Pons (tissue), 1 donor: Measurements from ENCODE around the gene IL1R2.

Experiments used
- DNase-seq: peaks from one replicate; pipeline ENCODE4 v3.0.0-alpha.2; 2016; ENCODE audit warnings: low spot score

The IL1R2 gene, protein sequence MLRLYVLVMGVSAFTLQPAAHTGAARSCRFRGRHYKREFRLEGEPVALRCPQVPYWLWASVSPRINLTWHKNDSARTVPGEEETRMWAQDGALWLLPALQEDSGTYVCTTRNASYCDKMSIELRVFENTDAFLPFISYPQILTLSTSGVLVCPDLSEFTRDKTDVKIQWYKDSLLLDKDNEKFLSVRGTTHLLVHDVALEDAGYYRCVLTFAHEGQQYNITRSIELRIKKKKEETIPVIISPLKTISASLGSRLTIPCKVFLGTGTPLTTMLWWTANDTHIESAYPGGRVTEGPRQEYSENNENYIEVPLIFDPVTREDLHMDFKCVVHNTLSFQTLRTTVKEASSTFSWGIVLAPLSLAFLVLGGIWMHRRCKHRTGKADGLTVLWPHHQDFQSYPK

GRCh38 chr2:101991721-101992145, at the start of gene IL1R2:
Gene IL1R2, plus strand, starts transcription at chr2:101991960. Its CDS starts 16,616 bp downstream, at chr2:102008576.
- DNase-seq, result peak; percentile 14

DNA sequence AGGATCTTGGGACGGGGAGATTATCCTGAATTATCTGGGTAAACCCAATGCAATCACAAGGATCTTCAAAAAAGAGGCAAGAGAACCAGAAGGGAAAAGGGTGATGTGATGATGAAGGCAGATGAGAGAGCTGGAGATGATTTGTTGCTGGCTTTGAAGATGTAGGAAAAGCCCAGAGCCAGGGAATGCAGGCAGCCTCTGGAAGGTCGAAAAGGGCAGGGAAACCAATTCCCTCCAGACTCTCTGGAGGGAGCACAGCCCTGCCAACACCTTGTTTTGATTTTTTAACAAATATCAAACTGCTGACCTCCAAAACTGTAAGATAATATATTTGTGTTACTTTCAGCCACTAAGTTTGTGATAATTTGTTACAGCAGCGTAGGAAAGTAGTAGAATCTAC, 48.9 kb upstream of the IL1R2 start:
- DNase-seq, result no peak

DNA sequence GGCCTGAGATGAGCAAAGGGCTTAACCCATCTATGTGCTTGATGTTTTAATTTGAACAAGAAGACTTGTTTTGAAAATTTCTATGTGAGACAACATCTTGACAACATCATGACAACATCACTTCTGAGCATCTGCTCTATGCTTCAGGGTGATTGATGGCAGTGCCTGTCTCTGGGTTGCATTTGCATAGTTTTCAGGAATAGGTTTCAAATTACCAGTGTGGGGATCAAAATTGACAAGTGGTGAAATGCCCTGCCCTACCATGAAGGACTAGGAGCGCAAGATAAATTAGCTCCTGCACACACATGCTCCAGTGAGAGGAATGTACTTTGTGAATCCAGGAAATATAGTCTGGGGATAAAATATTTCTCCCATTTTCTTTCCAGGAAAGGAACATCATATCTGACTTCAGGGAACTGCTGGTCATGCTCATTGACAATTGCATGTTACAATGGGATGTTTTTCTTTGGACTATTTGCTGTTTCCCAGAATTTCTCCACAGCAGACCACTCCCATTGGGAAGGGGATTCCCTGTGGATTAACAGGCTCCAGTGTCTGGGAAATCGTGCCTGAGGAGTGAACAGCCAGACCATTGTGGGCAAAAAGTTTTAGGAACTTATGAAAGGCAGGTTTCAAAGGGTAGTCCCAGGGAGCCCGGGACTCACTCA, 45.3 kb upstream of the IL1R2 start:
- no peak for DNase-seq

DNA sequence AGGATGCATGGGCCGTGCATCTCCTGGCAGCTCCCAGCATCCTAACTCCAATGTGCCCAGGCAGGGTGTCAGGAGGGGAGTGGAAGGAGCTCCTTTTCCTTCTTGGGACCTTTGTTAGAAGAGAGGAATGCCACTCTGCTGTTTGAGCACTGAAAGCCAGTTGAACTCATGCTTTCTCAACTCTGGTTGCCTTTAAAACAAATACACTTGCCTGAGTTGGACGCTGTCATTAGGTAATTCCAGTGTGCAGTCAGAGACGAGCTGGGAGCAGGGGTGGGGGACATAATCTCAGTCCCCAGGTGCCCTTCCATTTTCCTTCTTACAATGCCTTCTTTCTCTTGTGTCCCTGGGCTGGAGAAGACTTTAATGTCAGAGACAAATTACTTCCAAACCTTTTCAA, 44.4 kb upstream of the IL1R2 start:
- no peak for DNase-seq

GRCh38 chr2:101948625-101949155, 43.1 kb upstream of the IL1R2 start:
- no peak for DNase-seq

- no peak for DNase-seq
Observed at GRCh38 chr2:101949304-101949703, 42.5 kb upstream of the IL1R2 start.

DNA sequence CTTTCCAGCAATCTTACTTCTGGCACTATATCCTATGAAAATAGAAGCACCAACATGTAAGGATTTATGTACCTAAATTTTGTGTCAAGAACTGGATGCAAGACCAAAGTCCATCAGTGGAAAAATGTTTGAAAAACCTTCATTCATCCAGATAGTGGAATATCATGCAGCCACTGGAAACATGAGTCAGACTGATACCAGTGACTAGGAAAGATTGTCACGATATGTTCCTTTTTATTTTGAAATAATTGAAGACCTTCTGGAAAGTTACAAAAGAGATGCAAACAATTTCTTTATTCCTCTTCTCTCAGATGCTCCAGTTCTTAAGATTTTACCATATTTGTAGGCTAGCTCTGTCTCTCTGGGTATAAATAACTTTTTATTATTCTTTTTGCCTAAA, 40.5 kb upstream of the IL1R2 start:
- no peak for DNase-seq

- DNase-seq, result no peak
Observed at GRCh38 chr2:101952551-101952950, 39.2 kb upstream of the IL1R2 start.

DNA sequence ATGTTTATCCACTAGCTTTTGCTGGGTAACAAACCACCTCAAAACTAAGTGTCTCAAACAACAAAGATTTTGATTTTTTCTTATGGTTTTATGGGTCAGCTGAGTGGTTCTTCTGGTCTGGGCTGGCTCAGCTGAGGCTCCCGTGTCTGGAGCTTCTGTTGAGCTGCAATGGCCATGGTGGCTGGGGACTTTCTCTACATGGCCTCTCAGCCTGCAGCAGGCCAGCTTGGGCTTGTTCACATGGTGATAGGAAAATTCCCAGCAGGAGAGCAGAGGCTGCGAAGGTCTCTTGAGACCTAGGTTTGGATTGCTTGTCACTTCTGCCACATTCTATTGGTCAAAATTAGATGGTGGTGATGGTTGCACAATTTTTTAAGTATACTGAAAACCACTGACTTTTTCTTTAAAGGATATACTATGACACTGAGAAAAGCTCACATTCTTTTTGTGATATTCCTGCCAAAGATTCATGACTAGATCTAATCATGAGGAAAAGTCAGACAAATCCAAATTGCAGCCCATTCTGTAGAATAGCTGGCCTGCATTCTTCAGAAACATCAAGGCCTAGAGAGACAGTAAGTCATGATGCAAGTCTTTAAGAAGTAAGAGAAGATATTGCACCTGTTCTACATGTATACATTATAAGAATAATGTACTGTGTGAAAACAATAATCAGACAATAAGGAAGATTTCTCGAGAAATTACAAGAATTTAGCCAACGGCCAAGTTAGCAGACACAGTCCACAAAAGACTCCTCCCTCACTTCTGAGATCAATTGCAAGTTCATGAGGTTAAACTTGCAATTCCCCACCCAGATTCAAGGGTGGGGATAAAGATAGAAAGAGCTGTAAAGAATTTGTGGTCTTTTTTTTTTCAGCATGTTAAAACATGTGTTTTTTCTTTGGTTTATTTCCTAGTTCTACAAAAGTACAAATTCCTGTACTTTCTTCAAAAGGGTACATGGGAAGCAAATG, 35.0 kb upstream of the IL1R2 start:
- DNase-seq, result no peak

- no peak for DNase-seq
Observed at GRCh38 chr2:101958061-101958460, 33.7 kb upstream of the IL1R2 start.

GRCh38 chr2:101960819-101961337, 30.9 kb upstream of the IL1R2 start:
- DNase-seq, result no peak

DNA sequence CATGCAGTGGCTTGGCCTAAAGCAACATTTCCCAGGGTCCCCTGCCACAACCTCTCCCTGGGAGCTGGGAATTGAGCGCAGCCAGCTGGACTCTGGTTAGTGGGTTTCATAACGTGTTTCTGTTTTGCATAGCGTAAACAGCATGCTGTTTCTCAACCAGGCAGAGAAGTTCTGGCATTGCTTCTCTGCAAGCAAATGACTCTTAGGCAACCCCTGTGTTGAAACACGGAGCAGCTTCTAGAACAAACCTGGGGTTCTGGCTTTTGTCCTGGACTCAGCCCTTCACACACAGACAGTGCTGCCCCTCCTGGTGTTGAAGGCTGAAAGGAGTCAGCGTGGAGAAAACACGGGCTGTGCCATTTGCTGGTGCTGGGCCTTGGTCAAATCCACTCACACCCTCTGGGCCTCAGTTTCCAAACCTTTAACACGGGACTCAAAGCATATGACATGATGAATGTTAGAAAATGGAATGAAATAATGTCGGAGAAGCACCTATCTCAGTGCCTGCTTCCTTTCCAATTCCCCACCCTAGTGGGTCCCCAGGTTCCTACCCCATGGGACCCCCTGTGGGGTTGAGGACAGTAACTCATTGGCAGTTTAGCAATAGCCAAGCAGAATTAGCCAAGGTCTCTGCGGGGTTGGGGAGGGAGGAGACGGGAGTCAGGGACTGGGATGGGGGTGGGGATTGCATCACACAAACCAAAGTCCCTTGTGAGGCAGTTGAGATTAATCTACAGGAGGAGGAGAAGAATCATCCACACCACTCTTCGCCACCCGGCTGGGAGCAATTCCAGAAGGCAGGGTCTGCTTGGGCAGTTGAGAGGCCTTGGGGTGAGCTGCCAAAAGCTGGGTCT, 30.2 kb upstream of the IL1R2 start:
- DNase-seq, result peak; percentile 68

- no peak for DNase-seq
Observed at GRCh38 chr2:101962309-101962708, 29.5 kb upstream of the IL1R2 start.

DNA sequence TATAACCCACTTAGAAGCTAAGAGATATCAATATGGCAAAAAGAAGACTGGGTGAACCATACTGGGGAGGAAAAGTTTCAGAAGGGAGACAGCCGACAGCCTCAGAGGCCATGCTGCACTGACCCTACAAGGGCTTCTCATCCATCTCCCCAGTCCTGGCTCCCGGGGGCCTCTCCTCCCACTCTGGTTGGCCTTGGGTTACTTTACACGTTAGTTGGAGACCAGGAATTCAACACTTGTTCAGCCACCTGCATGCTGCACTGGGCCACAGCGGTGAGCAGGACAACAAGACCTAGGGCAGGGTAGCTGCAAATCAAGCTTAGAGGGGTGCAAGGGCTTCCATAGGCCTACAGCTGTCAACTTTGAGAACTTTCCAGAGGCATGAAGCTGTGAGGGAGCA, 28.6 kb upstream of the IL1R2 start:
- DNase-seq, result no peak

GRCh38 chr2:101967826-101968513, 23.8 kb upstream of the IL1R2 start:
- DNase-seq, result peak; percentile 35

DNA sequence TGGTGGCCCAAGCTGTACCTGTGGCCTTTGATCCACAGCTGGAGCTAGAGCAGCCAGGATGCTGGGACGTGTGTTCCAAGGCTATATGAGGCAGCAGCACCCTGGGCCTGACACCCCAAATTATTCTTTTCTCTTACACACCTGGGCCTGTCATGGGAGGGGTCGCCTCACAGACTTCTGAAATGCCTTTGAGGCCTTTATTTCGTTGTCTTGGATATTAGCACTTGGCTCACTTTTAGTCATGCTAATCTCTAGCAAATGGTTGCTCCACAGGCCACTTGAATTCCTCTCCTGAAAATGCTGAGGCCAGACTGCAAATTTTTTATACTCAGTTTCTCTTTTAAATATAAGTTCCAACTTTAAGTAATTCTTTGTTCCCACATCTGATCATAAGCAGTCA, 22.0 kb upstream of the IL1R2 start:
- no peak for DNase-seq

DNA sequence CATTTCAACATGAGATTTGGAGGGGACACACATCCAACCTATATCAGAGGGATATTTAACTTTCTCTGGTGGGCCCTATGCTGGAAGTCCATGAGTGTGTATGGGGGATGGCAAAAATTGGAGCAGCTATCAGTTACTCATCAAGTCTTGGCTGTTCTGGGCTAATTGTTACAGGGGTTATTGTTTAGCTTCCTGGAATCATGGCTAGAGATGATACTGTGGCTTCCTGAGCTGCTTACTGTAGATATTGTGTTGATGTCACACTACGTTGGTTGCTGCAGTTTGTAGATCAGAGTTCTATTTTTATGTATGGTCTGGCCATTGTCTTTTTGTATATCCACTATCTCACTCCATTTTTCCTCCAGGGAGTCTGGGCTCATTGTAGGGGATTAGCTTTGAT, 20.9 kb upstream of the IL1R2 start:
- DNase-seq, result no peak

DNA sequence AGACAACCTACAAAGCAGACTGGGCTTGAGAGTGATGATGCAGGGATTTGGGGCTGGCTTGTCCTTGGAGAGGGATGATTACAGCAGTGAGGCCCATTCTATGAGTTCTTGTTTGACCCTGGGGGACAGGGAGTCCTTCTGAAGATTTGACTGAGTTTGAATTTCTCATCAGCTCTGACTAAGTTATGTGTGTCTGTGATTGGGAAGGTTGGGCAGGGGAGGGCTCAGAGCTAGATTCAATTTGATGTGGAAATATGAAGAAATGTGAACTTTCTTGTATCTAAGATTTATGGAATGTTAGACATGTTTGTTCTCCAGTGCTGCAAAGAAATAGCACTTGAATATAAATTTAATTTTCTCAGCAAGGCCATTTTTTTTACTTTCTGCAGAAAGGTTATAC, 19.9 kb upstream of the IL1R2 start:
- DNase-seq, result no peak

- DNase-seq, result peak; percentile 23
Observed at GRCh38 chr2:101972621-101973434, 18.9 kb upstream of the IL1R2 start.
